GM13976 (cell line): ENCODE results near the gene EGFL8.

Experiments
- DNase-seq: peaks from one replicate; pipeline ENCODE4 v3.0.0; 2012; ENCODE audit warnings: low spot score
- CTCF ChIP-seq: IDR thresholded peaks from 2 replicates; pipeline ENCODE4 v1.5.1; 2012; ENCODE audit warnings: borderline replicate concordance, mild to moderate bottlenecking; ENCODE audit not compliant: insufficient read depth; ENCODE audit errors: extremely low read depth, missing control alignments, control extremely low read depth
- in situ Hi-C: fragments of 300-500 bp; cut with MboI; formaldehyde crosslinking; loops from one replicate; pipeline ENCODE4 v1.12.0; 2022; ENCODE audit warnings: low sequenced_read_pairs, mixed read lengths, inconsistent platforms; ENCODE audit not compliant: unreplicated experiment

Gene EGFL8

GRCh38 chr6:32153564-32154513 is 10.6 kb upstream of the EGFL8 start, which contains the start of gene PPT2:
Gene PPT2, plus strand, starts transcription at chr6:32154141. Its CDS starts 454 bp downstream, at chr6:32154595.
- in situ Hi-C loops: no loop called here
- TF ChIP-seq CTCF: no peak
- peak; percentile 84 for DNase-seq

GRCh38 chr6:32154514-32155161 is 9.8 kb upstream of the EGFL8 start:
- in situ Hi-C loops: no loop called here
- TF ChIP-seq CTCF: peak; percentile 70
- peak; percentile 90 for DNase-seq

- DNase-seq: no peak
- in situ Hi-C loops: no loop called here
- TF ChIP-seq CTCF: no peak
Observed at GRCh38 chr6:32156891-32157290, 7.5 kb upstream of the EGFL8 start.

- DNase-seq: no peak
- TF ChIP-seq CTCF: no peak
- in situ Hi-C loops: no loop called here
Observed at GRCh38 chr6:32158052-32158451, 6.3 kb upstream of the EGFL8 start.

- no peak for DNase-seq
- no peak for TF ChIP-seq CTCF
- in situ Hi-C loops: no loop called here
Observed at GRCh38 chr6:32163559-32164258, 686 bp upstream of the EGFL8 start.

- peak; percentile 31 for DNase-seq
- in situ Hi-C loops: no loop called here
- TF ChIP-seq CTCF: no peak
Observed at GRCh38 chr6:32166411-32167061, 2.1 kb downstream of the EGFL8 start.
